Measurements from ENCODE around the gene ROPN1L. TPM values are rescaled to one million over a fixed set of nuclear protein-coding genes. Genes with fewer than 3 reads are reported as not detected.

ROPN1L gene
- total RNA-seq, 1 donor from 2014 or later, result not detected

DNA sequence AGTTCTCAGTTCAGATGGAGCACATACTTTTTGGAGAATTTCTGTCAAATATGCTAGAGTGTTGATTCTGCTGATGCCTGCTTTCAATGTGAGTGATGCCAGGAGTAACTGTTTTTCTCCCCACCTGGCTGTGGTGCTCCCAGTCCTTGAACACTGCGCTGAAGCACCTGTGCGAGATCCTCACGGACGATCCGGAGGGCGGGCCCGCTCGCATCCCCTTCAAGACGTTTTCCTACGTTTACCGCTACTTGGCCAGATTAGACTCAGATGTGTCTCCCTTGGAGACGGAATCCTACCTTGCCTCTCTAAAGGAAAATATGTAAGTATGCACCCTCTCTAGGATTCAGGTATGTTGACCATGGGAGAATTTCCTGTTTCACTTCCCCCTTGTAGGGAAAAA is 19.4 kb downstream of the ROPN1L start:
- Mint-ChIP-seq H3K9me3 (ENCODE audit: unreplicated experiment) (peaks cover 5% of the 10 kb centered on the region), H3K27me3 (ENCODE audit: unreplicated experiment) (peaks cover 9% of the 10 kb centered on the region), H3K4me1 (ENCODE audit: low read depth, unreplicated experiment) (peaks cover 12% of the 10 kb centered on the region), H3K4me3 (ENCODE audit: unreplicated experiment) (no peak overlapping the region), H3K36me3 (ENCODE audit: unreplicated experiment) (peaks cover 7% of the 10 kb centered on the region), H3K27ac (ENCODE audit: unreplicated experiment) (no peak overlapping the region)
- DNase-seq, result no peak
- TF ChIP-seq, protein P1, sequence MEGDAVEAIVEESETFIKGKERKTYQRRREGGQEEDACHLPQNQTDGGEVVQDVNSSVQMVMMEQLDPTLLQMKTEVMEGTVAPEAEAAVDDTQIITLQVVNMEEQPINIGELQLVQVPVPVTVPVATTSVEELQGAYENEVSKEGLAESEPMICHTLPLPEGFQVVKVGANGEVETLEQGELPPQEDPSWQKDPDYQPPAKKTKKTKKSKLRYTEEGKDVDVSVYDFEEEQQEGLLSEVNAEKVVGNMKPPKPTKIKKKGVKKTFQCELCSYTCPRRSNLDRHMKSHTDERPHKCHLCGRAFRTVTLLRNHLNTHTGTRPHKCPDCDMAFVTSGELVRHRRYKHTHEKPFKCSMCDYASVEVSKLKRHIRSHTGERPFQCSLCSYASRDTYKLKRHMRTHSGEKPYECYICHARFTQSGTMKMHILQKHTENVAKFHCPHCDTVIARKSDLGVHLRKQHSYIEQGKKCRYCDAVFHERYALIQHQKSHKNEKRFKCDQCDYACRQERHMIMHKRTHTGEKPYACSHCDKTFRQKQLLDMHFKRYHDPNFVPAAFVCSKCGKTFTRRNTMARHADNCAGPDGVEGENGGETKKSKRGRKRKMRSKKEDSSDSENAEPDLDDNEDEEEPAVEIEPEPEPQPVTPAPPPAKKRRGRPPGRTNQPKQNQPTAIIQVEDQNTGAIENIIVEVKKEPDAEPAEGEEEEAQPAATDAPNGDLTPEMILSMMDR (IDR thresholded peaks at IDR 0.05; ENCODE audit: partially characterized antibody, unreplicated experiment), result no peak

DNA sequence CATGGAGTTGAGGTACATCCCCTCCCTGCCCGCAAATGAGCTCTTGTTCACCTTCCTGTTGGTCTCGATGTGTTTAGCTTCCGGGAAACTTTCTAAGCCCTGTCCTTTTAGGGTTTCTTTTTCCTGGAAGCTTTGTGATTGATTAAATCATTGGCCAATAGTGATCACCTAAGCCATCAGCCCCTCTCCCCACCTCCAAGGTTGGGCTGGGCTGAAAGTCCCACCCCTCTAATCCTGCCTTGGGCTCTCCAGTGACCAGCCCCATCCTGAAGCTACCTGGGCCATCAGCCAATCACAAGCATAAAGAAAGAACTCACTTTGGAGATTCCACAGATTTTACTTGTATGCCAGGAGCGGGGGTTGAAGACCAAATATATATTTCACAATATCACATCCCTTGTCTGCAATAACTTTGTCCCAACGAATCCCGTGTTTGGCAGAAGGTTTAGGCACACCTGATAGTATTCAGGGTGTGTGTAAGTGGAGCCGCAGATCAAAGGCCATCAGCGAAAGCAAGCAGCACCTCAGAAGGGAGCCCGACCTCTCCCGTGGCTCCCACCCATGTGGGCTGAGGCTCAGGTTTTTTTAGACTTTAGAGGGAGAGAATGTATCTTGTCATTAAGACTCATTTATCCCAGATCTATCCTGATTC is 20.4 kb downstream of the ROPN1L start:
- H3K27me3 Mint-ChIP-seq (ENCODE audit: unreplicated experiment), result peaks cover 6% of the 10 kb centered on the region
- TF ChIP-seq, protein P1 (IDR thresholded peaks at IDR 0.05; ENCODE audit: partially characterized antibody, unreplicated experiment), result no peak
- peaks cover 16% of the 10 kb centered on the region for H3K4me1 Mint-ChIP-seq (ENCODE audit: low read depth, unreplicated experiment)
- no peak overlapping the region for H3K27ac Mint-ChIP-seq (ENCODE audit: unreplicated experiment)
- peaks cover 2% of the 10 kb centered on the region for H3K9me3 Mint-ChIP-seq (ENCODE audit: unreplicated experiment)
- peaks cover 7% of the 10 kb centered on the region for H3K36me3 Mint-ChIP-seq (ENCODE audit: unreplicated experiment)
- no peak for DNase-seq
- no peak overlapping the region for H3K4me3 Mint-ChIP-seq (ENCODE audit: unreplicated experiment)

DNA sequence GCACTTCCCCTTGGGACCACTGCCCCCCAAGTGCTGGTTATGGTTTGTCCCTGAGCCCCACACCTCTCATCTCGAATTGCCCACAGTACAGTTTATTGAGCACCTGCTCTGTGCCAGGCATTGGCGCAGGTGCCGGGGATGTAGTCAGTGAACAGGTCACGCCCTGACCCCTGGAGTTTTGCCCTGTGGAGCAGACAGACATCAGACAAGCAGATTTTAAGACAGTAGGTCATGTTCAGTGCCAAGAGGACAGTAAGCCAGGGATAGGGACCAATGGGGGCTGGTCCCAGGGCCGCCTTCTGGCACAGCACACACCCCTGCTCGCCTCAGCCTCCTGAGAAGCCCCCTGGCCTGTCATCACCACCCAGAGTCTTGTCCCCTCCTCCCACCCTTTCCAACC is 21.9 kb downstream of the ROPN1L start:
- TF ChIP-seq, protein P1 (IDR thresholded peaks at IDR 0.05; ENCODE audit: partially characterized antibody, unreplicated experiment), result no peak
- peaks cover 6% of the 10 kb centered on the region for H3K27me3 Mint-ChIP-seq (ENCODE audit: unreplicated experiment)
- no peak for DNase-seq
- peaks cover 7% of the 10 kb centered on the region for H3K36me3 Mint-ChIP-seq (ENCODE audit: unreplicated experiment)
- peaks cover 2% of the 10 kb centered on the region for H3K9me3 Mint-ChIP-seq (ENCODE audit: unreplicated experiment)
- H3K27ac Mint-ChIP-seq (ENCODE audit: unreplicated experiment), result no peak overlapping the region
- H3K4me1 Mint-ChIP-seq (ENCODE audit: low read depth, unreplicated experiment), result peaks cover 14% of the 10 kb centered on the region
- no peak overlapping the region for H3K4me3 Mint-ChIP-seq (ENCODE audit: unreplicated experiment)

DNA sequence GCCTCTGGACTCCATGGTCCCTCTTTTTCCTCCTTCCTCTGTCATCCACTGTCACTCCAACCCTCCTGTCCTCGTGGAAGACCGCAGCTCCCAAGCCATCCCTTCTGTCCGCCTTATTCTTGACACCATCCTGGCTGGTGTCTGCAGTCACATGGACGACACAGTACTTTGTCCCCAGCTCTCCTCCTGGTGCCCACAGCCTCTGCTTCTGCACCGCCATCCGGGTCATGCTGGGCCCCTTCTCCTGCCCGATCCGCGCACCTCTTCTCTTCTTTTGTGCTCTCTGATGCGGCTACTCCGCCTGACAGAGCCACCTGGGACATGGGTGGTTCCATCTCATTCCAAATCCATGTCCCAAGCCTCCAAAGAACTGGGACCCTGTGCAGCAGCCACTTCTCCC is 22.5 kb downstream of the ROPN1L start:
- TF ChIP-seq, protein P1 (IDR thresholded peaks at IDR 0.05; ENCODE audit: partially characterized antibody, unreplicated experiment), result no peak

DNA sequence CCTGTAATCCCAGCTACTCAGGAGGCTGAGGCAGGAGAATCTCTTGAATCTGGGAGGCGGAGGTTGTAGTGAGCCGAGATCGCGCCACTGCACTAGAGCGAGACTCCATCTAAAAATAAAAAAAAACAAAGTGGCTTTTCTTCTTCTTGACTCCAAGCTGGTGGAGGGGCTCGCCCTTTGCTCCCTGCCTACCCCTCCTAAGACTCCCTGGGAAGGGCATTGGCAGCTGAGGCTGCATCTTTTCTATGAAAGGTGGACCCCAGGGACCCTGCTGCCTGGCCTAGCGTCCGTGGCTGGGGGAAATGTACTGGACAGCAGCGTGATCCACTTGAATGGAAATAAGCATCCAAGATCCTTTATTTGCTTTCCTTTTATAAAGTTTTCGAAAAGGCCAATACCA is 24.0 kb downstream of the ROPN1L start:
- no peak overlapping the region for H3K27ac Mint-ChIP-seq (ENCODE audit: unreplicated experiment)
- H3K4me1 Mint-ChIP-seq (ENCODE audit: low read depth, unreplicated experiment), result peaks cover 10% of the 10 kb centered on the region
- DNase-seq, result no peak
- no peak overlapping the region for H3K4me3 Mint-ChIP-seq (ENCODE audit: unreplicated experiment)
- H3K27me3 Mint-ChIP-seq (ENCODE audit: unreplicated experiment), result peaks cover 3% of the 10 kb centered on the region
- TF ChIP-seq, protein P1 (IDR thresholded peaks at IDR 0.05; ENCODE audit: partially characterized antibody, unreplicated experiment), result no peak
- peaks cover 2% of the 10 kb centered on the region for H3K9me3 Mint-ChIP-seq (ENCODE audit: unreplicated experiment)
- peaks cover 7% of the 10 kb centered on the region for H3K36me3 Mint-ChIP-seq (ENCODE audit: unreplicated experiment)

More for the DNA sequence above, 22.5 kb downstream of the ROPN1L start:
- Mint-ChIP-seq H3K4me3 (ENCODE audit: unreplicated experiment) (no peak overlapping the region), H3K27me3 (ENCODE audit: unreplicated experiment) (peaks cover 5% of the 10 kb centered on the region), H3K36me3 (ENCODE audit: unreplicated experiment) (peaks cover 7% of the 10 kb centered on the region), H3K9me3 (ENCODE audit: unreplicated experiment) (peaks cover 2% of the 10 kb centered on the region), H3K4me1 (ENCODE audit: low read depth, unreplicated experiment) (peaks cover 14% of the 10 kb centered on the region), H3K27ac (ENCODE audit: unreplicated experiment) (no peak overlapping the region)
- DNase-seq, result no peak

All from glutamatergic neuron (in vitro differentiated cells).